Hepatocyte (in vitro differentiated cells): Measurements from ENCODE around the gene C20orf202. TPM values are rescaled to one million over a fixed set of nuclear protein-coding genes. Genes with fewer than 3 reads are reported as not detected.
A peak's percentile ranks its signal among the peaks of the same experiment; 100 is the strongest.

Source experiments
- DNase-seq: peaks from one replicate; pipeline ENCODE4 v3.0.0-alpha.2; 2016; ENCODE audit warnings: low spot score
- H2AFZ ChIP-seq: fragments of 200-600 bp; sonication (generic); 2 replicates; pipeline ENCODE4 v1.6.0; 2016; ENCODE audit warnings: antibody characterized with exemption, mild to moderate bottlenecking
- H3K27ac ChIP-seq: fragments of 200-600 bp; sonication (generic); 2 replicates; pipeline ENCODE4 v1.5.1; 2016; ENCODE audit warnings: mild to moderate bottlenecking
- H3K27me3 ChIP-seq: fragments of 200-600 bp; sonication (generic); 2 replicates; pipeline ENCODE4 v1.6.1; 2016
- H3K36me3 ChIP-seq: fragments of 200-600 bp; sonication (generic); replicated peaks from 2 replicates; pipeline ENCODE4 v1.5.1; 2016; ENCODE audit warnings: low read depth; ENCODE audit not compliant: insufficient read depth
- H3K4me1 ChIP-seq: fragments of 200-600 bp; sonication (generic); 2 replicates; pipeline ENCODE4 v1.5.1; 2016; ENCODE audit warnings: mild to moderate bottlenecking, moderate library complexity; ENCODE audit not compliant: insufficient read depth
- H3K4me2 ChIP-seq: fragments of 200-600 bp; sonication (generic); 2 replicates; pipeline ENCODE4 v1.6.0; 2016
- H3K4me3 ChIP-seq: fragments of 200-600 bp; sonication (generic); 2 replicates; pipeline ENCODE4 v1.5.1; 2016; ENCODE audit warnings: mild to moderate bottlenecking
- H3K79me2 ChIP-seq: fragments of 200-600 bp; sonication (generic); 2 replicates; pipeline ENCODE4 v1.6.0; 2017; ENCODE audit warnings: mild to moderate bottlenecking
- H3K9me2 ChIP-seq: fragments of 200-600 bp; sonication (generic); replicated peaks from 2 replicates; pipeline ENCODE4 v1.6.0; 2017; ENCODE audit warnings: mild to moderate bottlenecking; ENCODE audit not compliant: insufficient read depth
- H3K9me3 ChIP-seq: fragments of 200-600 bp; sonication (generic); 2 replicates; pipeline ENCODE4 v1.5.1; 2016; ENCODE audit warnings: low read depth, mild to moderate bottlenecking
- H4K20me1 ChIP-seq: fragments of 200-600 bp; sonication (generic); 2 replicates; pipeline ENCODE4 v1.6.0; 2016; ENCODE audit warnings: mild to moderate bottlenecking; ENCODE audit not compliant: insufficient read depth, poor library complexity, severe bottlenecking
- CTCF ChIP-seq: fragments of 200-600 bp; sonication (generic); IDR thresholded peaks from 2 replicates; pipeline ENCODE4 v1.5.1; 2016; ENCODE audit warnings: antibody characterized with exemption, mild to moderate bottlenecking; ENCODE audit not compliant: poor library complexity
- EZH2 ChIP-seq: fragments of 200-600 bp; sonication (generic); IDR thresholded peaks from 2 replicates; pipeline ENCODE4 v1.6.1; 2016; ENCODE audit warnings: antibody characterized with exemption, mild to moderate bottlenecking, borderline replicate concordance
- EZH2phosphoT487 ChIP-seq: fragments of 200-600 bp; sonication (generic); IDR thresholded peaks from one replicate; pipeline ENCODE4 v1.6.1; 2018; ENCODE audit warnings: antibody characterized with exemption, mild to moderate bottlenecking, low read depth, moderate library complexity; ENCODE audit not compliant: unreplicated experiment, severe bottlenecking
- WGBS: methylation state at CpG from one replicate; pipeline ENCODE4 v1.1.6; 2016; ENCODE audit warnings: low lambda C conversion rate; ENCODE audit errors: missing lambda C conversion rate; 5-methylcytosine and 5-hydroxymethylcytosine counted together
- polyA plus RNA-seq: library from polyadenylated mRNA; unstranded; fragments of >200 nt; fragmentation: Nextera tagmentation; extraction: Ambion mirVana; gene quantifications from 2 replicates; pipeline ENCODE4 v1.2.1, GENCODE V29; 2016
- total RNA-seq: library from RNA; depleted of rRNA; stranded (reverse); fragments of >200 nt; gene quantifications from 2 replicates; pipeline ENCODE4 v1.2.3, GENCODE V29; 2014

Gene C20orf202
- 1.4 and 1.6 TPM in 2 replicates for total RNA-seq
- polyA plus RNA-seq = 0.35 and 0.84 TPM in 2 replicates

GRCh38 chr20:1202762-1203504, at the start of gene C20orf202:
Gene C20orf202, plus strand, starts transcription at chr20:1203454. Its CDS starts 132 bp downstream, at chr20:1203586.
- Histone ChIP-seq H3K4me2 (no peak within 1 kb of the TSS), H4K20me1 (no peaks in the 10 kb centered on the region), H3K4me3 (no peak within 1 kb of the TSS), H3K79me2 (no peaks in the 10 kb centered on the region), H3K9me3 (no peaks in the 10 kb centered on the region), H3K4me1 (no peaks in the 10 kb centered on the region), H3K36me3 (no peaks in the 10 kb centered on the region), H3K27me3 (no peaks in the 10 kb centered on the region), H3K27ac (no peak within 1 kb of the TSS), H2AFZ (no peak within 1 kb of the TSS), H3K9me2 (no peaks in the 10 kb centered on the region)
- TF ChIP-seq CTCF (no peak), EZH2phosphoT487 (no peak)
- DNase-seq = no peak
- WGBS = 77% methylated on average over 5 of the region's 5 CpGs

- no peak overlapping the region for H3K27ac ChIP-seq
- H3K4me3 ChIP-seq = no peak overlapping the region
- H3K36me3 ChIP-seq = peaks cover 8% of the 10 kb centered on the region
- peak; percentile 20 for DNase-seq
- no peaks in the 10 kb centered on the region for H3K27me3 ChIP-seq
- H2AFZ ChIP-seq = no peak overlapping the region
- peaks cover 11% of the 10 kb centered on the region for H3K79me2 ChIP-seq
- no peaks in the 10 kb centered on the region for H3K4me1 ChIP-seq
- no peaks in the 10 kb centered on the region for H3K9me2 ChIP-seq
- no peak overlapping the region for H3K4me2 ChIP-seq
- no peaks in the 10 kb centered on the region for H4K20me1 ChIP-seq
- no peak for TF ChIP-seq CTCF
- TF ChIP-seq EZH2 = no peak
- TF ChIP-seq EZH2phosphoT487 = no peak
- no peaks in the 10 kb centered on the region for H3K9me3 ChIP-seq
Observed at GRCh38 chr20:1154226-1154625, 49.0 kb upstream of the C20orf202 start.

- H3K9me3 ChIP-seq = no peaks in the 10 kb centered on the region
- H3K4me3 ChIP-seq = no peak overlapping the region
- H3K4me1 ChIP-seq = no peaks in the 10 kb centered on the region
- no peak overlapping the region for H3K4me2 ChIP-seq
- no peaks in the 10 kb centered on the region for H4K20me1 ChIP-seq
- H3K27ac ChIP-seq = no peak overlapping the region
- no peak for DNase-seq
- H3K27me3 ChIP-seq = no peaks in the 10 kb centered on the region
- H3K36me3 ChIP-seq = peaks cover 8% of the 10 kb centered on the region
- no peak overlapping the region for H2AFZ ChIP-seq
- WGBS = 100% methylated on average over 1 of the region's 1 CpG
- no peaks in the 10 kb centered on the region for H3K9me2 ChIP-seq
- TF ChIP-seq EZH2 (no peak), EZH2phosphoT487 (no peak), CTCF (no peak)
- H3K79me2 ChIP-seq = peaks cover 10% of the 10 kb centered on the region
Observed at GRCh38 chr20:1154691-1155090, 48.6 kb upstream of the C20orf202 start.
